GM18511 (cell line): ENCODE results near the gene ASAP2.

Experiments
- ATAC-seq: cut with Tn5 transposase; IDR thresholded peaks from one replicate; pipeline ENCODE4 v1.9.1; 2021; ENCODE audit warnings: mild to moderate bottlenecking, moderate library complexity; ENCODE audit not compliant: unreplicated experiment

ASAP2 gene

GRCh38 chr2:9373476-9373875, 166.9 kb downstream of the ASAP2 start:
- no peak for ATAC-seq

DNA sequence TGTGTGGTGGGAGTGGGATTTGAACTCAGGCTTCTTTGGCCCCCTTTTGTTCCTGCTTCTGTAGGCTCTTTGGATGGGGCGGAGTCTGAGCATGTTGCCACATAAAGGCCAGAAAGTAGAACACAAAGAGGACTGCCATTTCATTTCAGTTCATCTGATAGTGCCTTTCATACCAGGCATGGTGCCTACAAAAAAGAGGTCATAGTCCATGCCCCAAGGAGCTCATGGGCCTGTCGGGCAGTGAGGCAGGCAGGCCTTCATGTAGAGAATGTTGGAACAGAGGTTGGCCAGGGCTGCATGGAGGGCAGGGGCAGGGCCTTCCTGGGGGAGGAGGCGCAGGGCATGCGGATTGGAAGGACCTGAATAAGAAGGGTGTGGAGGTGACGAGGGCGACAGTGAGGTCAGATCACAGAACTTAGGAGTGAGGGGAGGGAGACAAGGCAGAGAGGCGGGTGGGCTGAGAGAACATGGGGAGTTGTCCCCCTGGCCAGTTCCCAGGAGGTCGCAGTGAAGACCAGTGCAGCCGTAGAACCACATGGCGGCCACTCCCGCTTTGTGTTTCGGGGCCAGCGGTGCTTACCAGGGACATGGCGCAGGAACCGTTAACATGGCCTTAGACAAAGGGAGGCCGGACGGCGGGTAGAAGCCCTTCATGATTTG, 167.6 kb downstream of the ASAP2 start:
- ATAC-seq, result no peak

GRCh38 chr2:9375857-9376428, 169.3 kb downstream of the ASAP2 start:
- no peak for ATAC-seq

- no peak for ATAC-seq
These were observed 171.0 kb downstream of the ASAP2 start for GRCh38 chr2:9377461-9378097.

DNA sequence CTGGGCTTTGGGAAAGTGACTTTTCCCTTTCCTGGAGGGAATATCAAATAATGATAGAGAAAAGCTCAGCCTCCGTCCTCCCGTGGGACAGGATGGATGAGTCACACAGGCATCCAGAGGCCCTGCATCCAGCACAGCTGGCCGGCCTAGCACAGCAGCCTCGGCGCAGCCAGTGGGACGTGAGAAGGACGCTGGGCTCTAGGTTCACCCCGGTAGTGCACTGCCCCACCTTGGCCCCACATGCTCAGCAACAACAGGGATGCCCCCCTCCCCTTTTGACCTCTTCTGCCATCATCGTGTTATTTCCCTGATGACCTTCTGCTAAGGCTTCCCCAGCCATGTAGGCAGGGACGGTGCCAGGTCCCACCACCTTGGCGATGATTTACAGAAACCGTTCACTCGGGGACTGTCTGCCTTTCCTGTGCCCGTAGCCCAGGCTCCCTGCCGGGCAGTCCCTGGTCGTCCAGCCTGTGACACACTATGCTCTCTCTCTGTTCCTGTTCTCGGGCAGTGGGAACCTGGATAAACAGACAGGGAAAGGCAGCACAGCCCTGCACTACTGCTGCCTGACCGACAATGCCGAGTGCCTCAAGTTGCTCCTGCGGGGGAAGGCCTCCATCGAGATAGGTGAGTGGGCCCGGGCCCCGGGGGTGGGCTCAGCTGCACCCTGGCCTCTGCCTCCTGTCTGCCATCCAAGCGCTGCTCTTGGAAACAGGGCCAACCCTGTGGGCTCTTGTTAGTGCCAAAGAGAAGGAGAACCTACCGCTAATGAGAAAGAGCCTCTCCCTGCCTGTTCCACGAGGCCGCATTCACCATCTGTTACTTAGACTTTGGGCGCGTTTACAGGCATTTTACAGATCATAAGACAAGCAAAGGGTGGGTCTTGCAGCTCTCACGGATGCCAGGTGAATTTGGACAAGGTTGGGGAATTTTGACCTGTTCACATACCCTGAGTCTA, 172.1 kb downstream of the ASAP2 start:
- ATAC-seq, result no peak

DNA sequence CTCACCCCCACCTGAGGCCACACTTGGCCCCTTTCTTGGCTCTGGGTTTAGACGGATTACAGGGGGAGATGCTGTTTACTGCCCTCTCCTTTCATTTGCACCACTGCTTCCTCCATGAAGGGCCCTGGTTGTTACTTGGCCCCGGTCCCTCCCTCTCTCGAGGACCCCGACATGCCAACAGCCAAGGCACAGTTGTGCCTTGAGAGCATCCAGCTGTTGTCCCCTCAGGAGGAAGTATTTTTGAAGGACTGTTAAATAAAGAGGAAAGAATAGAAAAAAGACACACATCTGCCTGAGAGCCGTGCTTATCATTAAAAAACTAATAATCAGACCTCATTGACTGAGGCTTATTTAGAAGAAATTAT, 172.8 kb downstream of the ASAP2 start:
- ATAC-seq, result no peak

- ATAC-seq, result no peak
These were observed 174.4 kb downstream of the ASAP2 start for GRCh38 chr2:9380702-9381628.

- ATAC-seq, result no peak
These were observed 176.1 kb downstream of the ASAP2 start for GRCh38 chr2:9382604-9383235.

DNA sequence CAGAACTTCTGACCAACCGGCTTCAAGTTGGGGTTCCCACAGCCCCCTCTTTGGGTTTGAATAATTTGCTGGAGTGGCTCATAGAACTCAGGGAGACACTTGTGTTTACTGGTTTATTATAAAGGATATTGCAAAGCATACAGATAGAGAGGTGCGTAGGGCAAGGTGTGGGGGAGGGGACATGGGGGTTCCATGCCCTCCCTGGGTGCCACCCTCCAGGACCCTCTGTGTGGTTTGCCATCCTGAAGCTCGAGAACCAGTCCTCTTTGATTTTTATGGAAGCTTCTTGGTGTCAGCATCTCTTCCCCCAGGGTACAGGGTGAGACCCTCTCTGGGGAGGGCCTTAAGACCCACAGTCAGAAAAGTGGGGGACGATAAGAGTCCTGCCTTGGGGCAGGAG, 177.9 kb downstream of the ASAP2 start:
- no peak for ATAC-seq

- ATAC-seq, result no peak
These were observed 179.2 kb downstream of the ASAP2 start for GRCh38 chr2:9385841-9386240.

DNA sequence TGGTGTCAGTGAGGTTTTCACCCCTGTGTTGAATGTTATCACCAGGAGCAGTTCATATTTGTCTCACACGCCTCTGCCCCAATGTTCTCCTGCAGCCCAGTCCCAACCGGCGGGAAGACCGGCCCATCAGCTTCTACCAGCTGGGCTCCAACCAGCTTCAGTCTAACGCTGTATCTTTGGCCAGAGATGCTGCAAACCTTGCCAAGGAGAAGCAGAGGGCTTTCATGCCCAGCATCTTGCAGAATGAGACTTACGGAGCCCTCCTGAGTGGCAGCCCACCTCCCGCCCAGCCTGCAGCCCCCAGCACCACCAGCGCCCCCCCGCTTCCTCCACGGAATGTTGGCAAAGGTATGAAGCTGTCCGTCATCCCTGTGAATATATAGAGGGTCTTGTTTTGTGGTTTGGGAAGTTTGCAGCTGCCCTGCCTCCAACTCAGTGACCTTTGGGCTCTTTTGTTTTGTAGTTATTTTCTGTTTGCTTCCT, 181.6 kb downstream of the ASAP2 start:
- ATAC-seq, result no peak

DNA sequence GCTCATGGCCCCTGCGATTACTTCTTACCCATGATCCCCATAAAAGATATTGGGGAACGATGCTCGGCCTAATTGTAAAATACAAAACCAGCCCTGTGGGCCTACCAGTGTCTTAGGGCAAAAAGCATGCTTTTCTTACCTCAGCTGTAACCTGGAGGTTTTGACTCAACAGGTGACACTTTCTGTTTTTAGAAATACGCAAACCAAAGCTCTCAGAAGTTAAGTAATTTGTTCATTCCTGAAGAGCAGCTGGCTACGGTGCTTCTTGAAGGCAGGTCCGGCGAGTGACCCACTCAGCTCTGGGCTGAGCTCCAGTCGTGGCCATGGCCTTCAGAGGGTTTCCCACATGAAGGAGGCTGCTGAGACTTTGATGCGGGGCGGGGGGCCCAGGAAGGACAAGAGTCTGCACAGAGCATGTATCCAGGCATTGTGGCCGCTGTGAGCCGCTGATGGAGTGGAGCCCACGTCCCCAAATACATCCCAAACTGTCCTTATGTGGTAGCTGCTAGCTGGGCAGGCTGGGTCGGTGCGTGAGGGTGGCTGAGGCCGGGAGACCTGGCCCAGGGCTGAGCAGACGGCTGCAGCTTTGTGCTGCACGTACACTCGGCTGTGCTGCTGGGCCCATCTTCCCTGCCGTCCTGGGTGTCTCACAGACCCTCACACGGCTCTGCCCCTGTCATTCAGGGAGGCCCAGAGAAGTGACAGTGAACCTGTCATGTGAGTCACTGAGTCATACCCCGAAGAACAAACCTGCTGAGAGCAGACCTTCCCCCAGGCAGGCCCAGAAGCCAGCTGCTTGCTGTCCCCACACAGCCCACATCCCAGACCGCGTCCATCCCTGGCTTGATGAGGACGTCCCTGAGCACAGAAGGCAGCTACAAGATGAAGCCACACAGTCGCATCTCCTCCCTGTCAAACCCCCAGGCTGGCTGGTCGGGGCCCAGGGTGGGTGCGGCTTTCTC, 182.6 kb downstream of the ASAP2 start:
- no peak for ATAC-seq

GRCh38 chr2:9390151-9390850, 183.7 kb downstream of the ASAP2 start:
- no peak for ATAC-seq

DNA sequence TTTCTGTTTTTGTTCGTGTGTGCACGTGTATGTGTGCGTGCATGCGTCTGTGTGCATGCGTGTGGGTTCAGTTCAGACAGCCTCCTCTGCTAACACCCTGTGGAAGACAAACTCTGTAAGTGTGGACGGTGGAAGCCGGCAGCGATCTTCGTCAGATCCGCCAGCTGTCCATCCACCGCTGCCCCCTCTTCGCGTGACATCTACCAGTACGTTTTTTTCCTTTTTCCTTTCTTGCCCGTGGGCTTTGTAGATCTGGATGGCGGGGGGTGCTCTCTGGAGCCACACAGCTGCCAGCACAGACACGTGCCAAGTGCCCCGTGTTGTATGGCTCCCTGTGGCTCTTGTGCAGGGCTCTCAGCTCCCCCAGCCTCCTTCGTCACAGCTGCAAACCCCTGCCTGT, 184.4 kb downstream of the ASAP2 start:
- ATAC-seq, result no peak

GRCh38 chr2:9391961-9392720, 185.5 kb downstream of the ASAP2 start:
- ATAC-seq, result no peak

GRCh38 chr2:9392898-9393765, 186.5 kb downstream of the ASAP2 start:
- no peak for ATAC-seq
